ENCODE data around the gene MAP2.
A peak's percentile ranks its signal among the peaks of the same experiment; 100 is the strongest.
"Not testable (repeated sequence)": the region's sequence is repeated elsewhere in the genome, so short reads cannot be mapped to it uniquely, and the experiment has no call there.

The MAP2 gene

DNA sequence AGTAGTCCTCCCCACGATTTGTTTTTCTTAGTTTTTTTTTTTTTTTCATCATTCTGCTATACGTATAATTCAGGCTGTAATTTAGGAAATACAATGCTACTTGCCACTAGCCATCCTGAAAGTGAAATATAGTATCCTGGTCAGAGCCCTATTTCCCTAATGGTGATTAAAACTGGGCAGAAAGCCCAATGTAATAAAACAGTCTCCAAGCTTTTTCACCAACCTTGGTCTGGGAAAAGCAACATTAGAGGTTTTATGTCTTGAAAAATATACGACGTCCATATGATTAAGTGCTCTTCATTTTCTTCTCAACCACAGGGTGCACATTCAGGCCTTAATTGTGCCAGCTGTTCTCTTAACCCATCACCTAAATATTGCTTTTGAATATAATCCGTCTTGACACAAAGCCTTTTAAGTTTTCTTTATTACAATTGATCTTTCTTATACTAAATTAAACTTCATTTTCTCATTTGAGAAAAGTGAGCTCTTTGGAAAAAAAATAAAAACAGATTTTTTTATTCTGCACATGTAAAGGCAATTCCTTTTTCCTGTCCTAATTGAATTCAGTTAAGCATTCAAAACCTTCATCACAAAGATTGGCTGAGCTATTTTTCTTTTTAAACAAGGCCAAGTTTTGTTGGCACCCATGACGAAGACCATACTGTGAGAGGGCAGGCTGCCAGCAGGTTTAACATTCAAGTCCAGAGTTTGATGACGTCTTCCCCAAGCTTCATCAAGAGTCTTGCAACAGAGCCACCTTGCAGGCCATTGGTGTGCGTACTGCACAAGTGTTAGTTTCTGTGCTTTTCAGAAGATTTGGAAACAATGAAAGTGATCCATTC lies 52.7 kb downstream of the MAP2 start:
- no peaks in the 10 kb centered on the region for H3K27me3 ChIP-seq (ENCODE audit: control insufficient read depth in 3 of 3, insufficient read depth in 3 of 3, low read depth in 1 of 3, low read length in 3 of 3)
- H2AFZ ChIP-seq (ENCODE audit: low read length) = no peak overlapping the region
- peaks cover 0 to 5% of the 10 kb centered on the region in 2 donors for H3K4me1 ChIP-seq (ENCODE audit: control insufficient read depth in 2 of 2, insufficient read depth in 1 of 2, low read depth in 1 of 2, low read length in 2 of 2)
- no peak overlapping the region for H4K91ac ChIP-seq (ENCODE audit: low read depth, low read length, poor library complexity)
- H3K23ac ChIP-seq (ENCODE audit: low read depth, low read length, poor library complexity) = no peak overlapping the region
- peaks cover 2% of the 10 kb centered on the region for H3K79me1 ChIP-seq (ENCODE audit: low read depth, low read length)
- H3K14ac ChIP-seq (ENCODE audit: low read length) = no peak overlapping the region
- no peak overlapping the region for H4K8ac ChIP-seq (ENCODE audit: low read depth, low read length)
- H3K4me2 ChIP-seq (ENCODE audit: insufficient read depth, low read length, poor library complexity, severe bottlenecking) = no peak overlapping the region
- no peak for DNase-seq (ENCODE audit: low spot score)
- H3K9ac ChIP-seq (ENCODE audit: low read depth, low read length, poor library complexity) = no peak overlapping the region
- H2AK5ac ChIP-seq (ENCODE audit: low read depth, low read length) = no peak overlapping the region
- no peak overlapping the region for H2BK120ac ChIP-seq (ENCODE audit: low read depth, low read length)
- H3K4me3 ChIP-seq (ENCODE audit: low read length in 2 of 2) = no peak overlapping the region
- no peak overlapping the region for H2BK12ac ChIP-seq (ENCODE audit: low read length)
- H3K9me3 ChIP-seq (replicated peaks in 1 of 2; ENCODE audit: control insufficient read depth in 2 of 2, insufficient read depth in 1 of 2, low read depth in 1 of 2, low read length in 2 of 2) = peaks cover 0 to 7% of the 10 kb centered on the region in 2 donors
- no peak overlapping the region for H2BK5ac ChIP-seq (ENCODE audit: low read length)
- no CpG with 5 or more reads among the region's 8 CpGs for WGBS, 2 donors (ENCODE audit: extremely low coverage in 2 of 2, insufficient read length in 2 of 2, insufficient replicate concordance in 1 of 2)
- no peak overlapping the region for H3K4ac ChIP-seq (ENCODE audit: low read length)
- H3K18ac ChIP-seq (ENCODE audit: low read length) = no peak overlapping the region
- H2BK15ac ChIP-seq (ENCODE audit: low read length) = no peak overlapping the region
- peaks cover 0 to 4% of the 10 kb centered on the region in 2 donors for H3K36me3 ChIP-seq (replicated peaks in 1 of 2; ENCODE audit: control insufficient read depth in 2 of 2, insufficient read depth in 2 of 2, low read length in 2 of 2)
- H3K27ac ChIP-seq (replicated peaks; ENCODE audit: low read length) = no peak overlapping the region

DNA sequence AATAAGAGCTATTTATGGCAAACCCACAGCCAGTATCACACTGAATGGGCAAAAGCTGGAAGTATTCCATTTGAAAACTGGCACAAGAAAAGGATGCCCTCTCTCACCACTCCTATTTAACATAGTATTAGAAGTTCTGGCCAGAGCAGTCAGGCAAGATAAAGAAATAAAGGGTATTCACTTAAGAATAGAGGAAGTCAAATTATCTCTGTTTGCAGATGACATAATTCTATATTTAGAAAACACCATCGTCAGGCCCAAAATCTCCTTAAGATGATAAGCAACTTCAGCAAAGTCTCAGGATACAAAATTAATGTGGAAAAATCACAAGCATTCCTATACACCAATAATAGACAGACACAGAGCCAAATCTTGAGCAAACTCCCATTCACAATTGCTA lies 68.4 kb downstream of the MAP2 start:
- not testable (repeated sequence) for H3K4ac ChIP-seq (ENCODE audit: low read length); H2BK5ac ChIP-seq (ENCODE audit: low read length); H3K4me3 ChIP-seq (ENCODE audit: low read length in 2 of 2); H2BK12ac ChIP-seq (ENCODE audit: low read length); H3K27ac ChIP-seq (replicated peaks; ENCODE audit: low read length); H3K4me2 ChIP-seq (ENCODE audit: insufficient read depth, low read length, poor library complexity, severe bottlenecking); H3K79me1 ChIP-seq (ENCODE audit: low read depth, low read length); H4K8ac ChIP-seq (ENCODE audit: low read depth, low read length); H2AK5ac ChIP-seq (ENCODE audit: low read depth, low read length); H3K27me3 ChIP-seq (ENCODE audit: control insufficient read depth in 3 of 3, insufficient read depth in 3 of 3, low read depth in 1 of 3, low read length in 3 of 3); H2AFZ ChIP-seq (ENCODE audit: low read length); H3K9ac ChIP-seq (ENCODE audit: low read depth, low read length, poor library complexity); H4K91ac ChIP-seq (ENCODE audit: low read depth, low read length, poor library complexity); H3K18ac ChIP-seq (ENCODE audit: low read length); H3K14ac ChIP-seq (ENCODE audit: low read length); H3K23ac ChIP-seq (ENCODE audit: low read depth, low read length, poor library complexity); DNase-seq (ENCODE audit: low spot score); H2BK120ac ChIP-seq (ENCODE audit: low read depth, low read length); H2BK15ac ChIP-seq (ENCODE audit: low read length)
- H3K4me1 ChIP-seq (ENCODE audit: control insufficient read depth in 2 of 2, insufficient read depth in 1 of 2, low read depth in 1 of 2, low read length in 2 of 2) = peaks cover 2 to 14% of the 10 kb centered on the region in 2 donors
- peaks cover 12 to 20% of the 10 kb centered on the region in 2 donors for H3K36me3 ChIP-seq (replicated peaks in 1 of 2; ENCODE audit: control insufficient read depth in 2 of 2, insufficient read depth in 2 of 2, low read length in 2 of 2)
- peaks cover 12 to 30% of the 10 kb centered on the region in 2 donors for H3K9me3 ChIP-seq (replicated peaks in 1 of 2; ENCODE audit: control insufficient read depth in 2 of 2, insufficient read depth in 1 of 2, low read depth in 1 of 2, low read length in 2 of 2)
- no CpG with 5 or more reads among the region's 1 CpG for WGBS, 2 donors (ENCODE audit: extremely low coverage in 2 of 2, insufficient read length in 2 of 2, insufficient replicate concordance in 1 of 2)

DNA sequence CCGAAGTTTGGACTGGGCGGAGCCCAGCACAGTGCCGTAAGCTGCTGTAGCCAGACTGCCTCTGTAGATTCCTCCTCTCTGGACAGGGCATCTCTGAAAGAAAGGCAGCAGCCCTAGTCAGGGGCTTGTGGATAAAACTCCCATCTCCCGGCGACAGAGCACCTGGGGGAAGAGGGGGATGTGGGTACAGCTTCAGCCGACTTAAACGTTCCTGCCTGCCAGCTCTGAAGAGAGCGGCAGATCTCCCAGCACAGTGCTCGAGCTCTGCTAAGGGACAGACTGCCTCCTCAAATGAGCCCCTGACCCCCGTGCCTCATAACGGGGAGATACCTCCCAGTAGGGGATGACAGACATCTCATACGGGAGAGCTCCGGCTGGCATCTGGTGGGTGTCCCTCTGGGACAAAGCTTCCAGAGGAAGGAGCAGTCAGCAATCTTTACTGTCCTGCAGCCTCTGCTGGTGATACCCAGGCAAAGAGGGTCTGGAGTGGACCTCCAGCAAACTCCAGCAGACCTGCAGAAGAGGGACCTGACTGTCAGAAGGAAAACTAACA lies 71.3 kb downstream of the MAP2 start:
- WGBS, 2 donors (ENCODE audit: extremely low coverage in 2 of 2, insufficient read length in 2 of 2, insufficient replicate concordance in 1 of 2) = no CpG with 5 or more reads among the region's 13 CpGs
- H4K8ac ChIP-seq (ENCODE audit: low read depth, low read length); H3K36me3 ChIP-seq (replicated peaks in 1 of 2; ENCODE audit: control insufficient read depth in 2 of 2, insufficient read depth in 2 of 2, low read length in 2 of 2); H3K4me3 ChIP-seq (ENCODE audit: low read length in 2 of 2); H3K4me2 ChIP-seq (ENCODE audit: insufficient read depth, low read length, poor library complexity, severe bottlenecking); H2AFZ ChIP-seq (ENCODE audit: low read length); H3K4ac ChIP-seq (ENCODE audit: low read length); H3K9ac ChIP-seq (ENCODE audit: low read depth, low read length, poor library complexity); H3K27me3 ChIP-seq (ENCODE audit: control insufficient read depth in 3 of 3, insufficient read depth in 3 of 3, low read depth in 1 of 3, low read length in 3 of 3); H2BK12ac ChIP-seq (ENCODE audit: low read length); H3K23ac ChIP-seq (ENCODE audit: low read depth, low read length, poor library complexity); DNase-seq (ENCODE audit: low spot score); H3K79me1 ChIP-seq (ENCODE audit: low read depth, low read length); H4K91ac ChIP-seq (ENCODE audit: low read depth, low read length, poor library complexity); H2BK5ac ChIP-seq (ENCODE audit: low read length); H2BK120ac ChIP-seq (ENCODE audit: low read depth, low read length); H3K27ac ChIP-seq (replicated peaks; ENCODE audit: low read length); H2AK5ac ChIP-seq (ENCODE audit: low read depth, low read length); H3K18ac ChIP-seq (ENCODE audit: low read length); H2BK15ac ChIP-seq (ENCODE audit: low read length); H3K14ac ChIP-seq (ENCODE audit: low read length): not testable (repeated sequence)
- H3K4me1 ChIP-seq (ENCODE audit: control insufficient read depth in 2 of 2, insufficient read depth in 1 of 2, low read depth in 1 of 2, low read length in 2 of 2) = peaks cover 2 to 15% of the 10 kb centered on the region in 2 donors
- H3K9me3 ChIP-seq (replicated peaks in 1 of 2; ENCODE audit: control insufficient read depth in 2 of 2, insufficient read depth in 1 of 2, low read depth in 1 of 2, low read length in 2 of 2) = peaks cover 2 to 21% of the 10 kb centered on the region in 2 donors

DNA sequence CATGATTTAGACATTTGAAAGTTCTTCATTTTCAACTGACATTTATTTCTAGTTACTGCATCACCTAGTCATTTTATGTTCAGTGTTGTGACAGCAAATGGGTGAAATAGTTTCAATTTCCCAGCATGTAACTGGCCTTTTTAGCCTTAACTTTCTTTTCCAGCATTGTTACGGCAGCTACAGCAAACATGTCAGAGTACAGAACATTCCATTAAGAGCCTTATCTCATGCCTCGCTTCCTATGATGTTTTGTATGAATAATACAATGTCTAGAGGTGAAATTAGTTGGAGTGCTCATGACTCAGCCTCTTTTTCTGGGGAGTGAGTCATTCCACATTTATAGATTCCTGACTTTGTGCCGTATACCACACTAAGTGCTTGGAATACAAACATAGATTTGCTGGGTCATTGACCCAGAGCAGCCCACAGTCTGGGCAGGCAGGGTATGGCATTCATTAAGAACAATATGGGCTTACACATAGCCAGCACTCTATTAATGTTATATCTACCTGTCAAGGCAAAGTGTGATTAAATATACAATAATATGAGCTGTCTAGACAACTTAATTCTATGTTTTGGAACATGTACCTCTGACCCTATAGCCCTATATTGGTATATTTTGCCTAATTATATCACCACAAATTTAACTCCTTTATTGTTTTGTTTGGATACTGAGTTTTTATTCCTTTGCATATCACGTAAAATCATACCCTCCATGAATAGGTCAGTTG lies 72.2 kb downstream of the MAP2 start:
- no CpG with 5 or more reads among the region's 4 CpGs for WGBS, 2 donors (ENCODE audit: extremely low coverage in 2 of 2, insufficient read length in 2 of 2, insufficient replicate concordance in 1 of 2)
- DNase-seq (ENCODE audit: low spot score) = no peak
- no peak overlapping the region for H3K18ac ChIP-seq (ENCODE audit: low read length)

More for the DNA sequence above, 72.2 kb downstream of the MAP2 start:
- H3K4me3 ChIP-seq (ENCODE audit: low read length in 2 of 2) = no peak overlapping the region
- H3K4me1 ChIP-seq (ENCODE audit: control insufficient read depth in 2 of 2, insufficient read depth in 1 of 2, low read depth in 1 of 2, low read length in 2 of 2) = peaks cover 2 to 15% of the 10 kb centered on the region in 2 donors
- H2BK120ac ChIP-seq (ENCODE audit: low read depth, low read length) = no peak overlapping the region
- no peaks in the 10 kb centered on the region for H3K27me3 ChIP-seq (ENCODE audit: control insufficient read depth in 3 of 3, insufficient read depth in 3 of 3, low read depth in 1 of 3, low read length in 3 of 3)
- H4K8ac ChIP-seq (ENCODE audit: low read depth, low read length) = no peak overlapping the region
- no peak overlapping the region for H2AK5ac ChIP-seq (ENCODE audit: low read depth, low read length)
- peaks cover 2 to 19% of the 10 kb centered on the region in 2 donors for H3K9me3 ChIP-seq (replicated peaks in 1 of 2; ENCODE audit: control insufficient read depth in 2 of 2, insufficient read depth in 1 of 2, low read depth in 1 of 2, low read length in 2 of 2)
- no peak overlapping the region for H2BK5ac ChIP-seq (ENCODE audit: low read length)
- no peak overlapping the region for H3K23ac ChIP-seq (ENCODE audit: low read depth, low read length, poor library complexity)
- H3K4me2 ChIP-seq (ENCODE audit: insufficient read depth, low read length, poor library complexity, severe bottlenecking) = no peak overlapping the region
- H3K79me1 ChIP-seq (ENCODE audit: low read depth, low read length) = peaks cover 2% of the 10 kb centered on the region
- H2AFZ ChIP-seq (ENCODE audit: low read length) = no peak overlapping the region
- H2BK12ac ChIP-seq (ENCODE audit: low read length) = no peak overlapping the region
- H3K9ac ChIP-seq (ENCODE audit: low read depth, low read length, poor library complexity) = no peak overlapping the region
- H3K14ac ChIP-seq (ENCODE audit: low read length) = no peak overlapping the region
- no peak overlapping the region for H2BK15ac ChIP-seq (ENCODE audit: low read length)
- no peak overlapping the region for H3K4ac ChIP-seq (ENCODE audit: low read length)
- H3K27ac ChIP-seq (replicated peaks; ENCODE audit: low read length) = peak overlapping the region; percentile 55
- peaks cover 0 to 2% of the 10 kb centered on the region in 2 donors for H3K36me3 ChIP-seq (replicated peaks in 1 of 2; ENCODE audit: control insufficient read depth in 2 of 2, insufficient read depth in 2 of 2, low read length in 2 of 2)
- no peak overlapping the region for H4K91ac ChIP-seq (ENCODE audit: low read depth, low read length, poor library complexity)
